ENCODE results near the gene C2CD4B.

DNA sequence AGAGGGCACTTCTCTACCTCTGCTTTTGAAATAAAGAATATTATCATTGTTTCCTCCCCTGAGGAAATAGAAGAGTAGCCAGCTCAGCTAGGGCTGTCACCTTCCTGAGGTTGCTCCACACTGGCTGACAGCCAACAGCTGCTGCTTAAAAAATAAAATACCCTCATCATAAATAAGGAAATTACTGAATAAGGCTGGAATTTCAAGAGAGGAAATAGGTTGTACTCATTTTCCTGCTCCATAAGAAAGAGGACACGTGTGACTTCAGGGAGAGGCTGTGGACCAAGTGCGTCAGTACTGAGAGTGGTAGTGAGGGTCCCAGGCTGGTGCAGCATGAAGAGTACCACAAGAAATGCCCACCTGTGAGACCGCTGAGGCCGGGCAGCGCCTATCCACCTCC, 8.1 kb upstream of the C2CD4B start:
- TF ChIP-seq, protein P1, sequence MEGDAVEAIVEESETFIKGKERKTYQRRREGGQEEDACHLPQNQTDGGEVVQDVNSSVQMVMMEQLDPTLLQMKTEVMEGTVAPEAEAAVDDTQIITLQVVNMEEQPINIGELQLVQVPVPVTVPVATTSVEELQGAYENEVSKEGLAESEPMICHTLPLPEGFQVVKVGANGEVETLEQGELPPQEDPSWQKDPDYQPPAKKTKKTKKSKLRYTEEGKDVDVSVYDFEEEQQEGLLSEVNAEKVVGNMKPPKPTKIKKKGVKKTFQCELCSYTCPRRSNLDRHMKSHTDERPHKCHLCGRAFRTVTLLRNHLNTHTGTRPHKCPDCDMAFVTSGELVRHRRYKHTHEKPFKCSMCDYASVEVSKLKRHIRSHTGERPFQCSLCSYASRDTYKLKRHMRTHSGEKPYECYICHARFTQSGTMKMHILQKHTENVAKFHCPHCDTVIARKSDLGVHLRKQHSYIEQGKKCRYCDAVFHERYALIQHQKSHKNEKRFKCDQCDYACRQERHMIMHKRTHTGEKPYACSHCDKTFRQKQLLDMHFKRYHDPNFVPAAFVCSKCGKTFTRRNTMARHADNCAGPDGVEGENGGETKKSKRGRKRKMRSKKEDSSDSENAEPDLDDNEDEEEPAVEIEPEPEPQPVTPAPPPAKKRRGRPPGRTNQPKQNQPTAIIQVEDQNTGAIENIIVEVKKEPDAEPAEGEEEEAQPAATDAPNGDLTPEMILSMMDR (IDR thresholded peaks at IDR 0.05), result no peak
- no peak for TF ChIP-seq EP300 (IDR thresholded peaks at IDR 0.05)

Measured in stomach (tissue), 4 donors.